Superior temporal gyrus (tissue), 1 donor: Measurements from ENCODE around the gene ARNT2.

ENCODE experiments used
- DNase-seq: peaks from one replicate; pipeline ENCODE4 v3.0.0-alpha.2; 2016; ENCODE audit errors: extremely low spot score

The ARNT2 gene

DNA sequence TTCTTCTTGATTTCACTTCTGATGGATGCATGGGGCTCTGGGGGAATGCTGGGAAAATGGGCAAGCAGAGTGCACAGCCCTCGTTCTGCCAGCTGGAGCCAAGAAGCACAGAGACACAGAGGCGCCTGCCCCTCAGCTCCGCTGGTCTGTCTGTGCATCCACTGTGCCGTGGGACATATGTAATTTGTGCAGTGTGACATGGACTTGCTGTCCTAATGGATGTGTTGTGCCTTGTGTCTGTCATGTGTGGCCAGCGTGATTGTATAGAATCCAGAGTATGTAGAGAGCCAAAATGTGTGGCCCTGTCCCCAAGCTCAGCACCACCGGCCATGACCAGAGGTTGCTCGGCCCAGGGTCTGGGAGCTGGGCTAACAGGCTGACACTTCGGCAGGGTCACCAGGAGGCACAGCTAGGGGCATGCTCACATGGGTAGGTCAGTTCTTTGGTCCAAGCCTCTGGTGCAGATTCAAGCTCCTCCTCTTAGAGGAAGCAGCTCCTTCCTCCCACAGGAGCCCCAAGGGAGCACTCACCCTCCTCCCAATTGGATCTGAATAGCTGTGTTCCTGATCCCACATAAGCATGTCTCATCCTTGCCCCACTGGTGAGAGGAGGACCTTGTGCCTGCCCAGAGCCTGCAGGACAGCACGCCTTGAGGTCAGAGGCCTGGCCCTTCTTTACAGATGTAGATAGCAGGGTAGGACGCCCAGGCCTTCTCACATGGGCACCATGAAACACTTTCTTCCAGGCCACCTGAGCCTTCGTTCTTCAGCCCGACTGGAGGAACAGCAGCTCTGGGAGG, 190.1 kb downstream of the ARNT2 start:
- DNase-seq, result no peak

DNA sequence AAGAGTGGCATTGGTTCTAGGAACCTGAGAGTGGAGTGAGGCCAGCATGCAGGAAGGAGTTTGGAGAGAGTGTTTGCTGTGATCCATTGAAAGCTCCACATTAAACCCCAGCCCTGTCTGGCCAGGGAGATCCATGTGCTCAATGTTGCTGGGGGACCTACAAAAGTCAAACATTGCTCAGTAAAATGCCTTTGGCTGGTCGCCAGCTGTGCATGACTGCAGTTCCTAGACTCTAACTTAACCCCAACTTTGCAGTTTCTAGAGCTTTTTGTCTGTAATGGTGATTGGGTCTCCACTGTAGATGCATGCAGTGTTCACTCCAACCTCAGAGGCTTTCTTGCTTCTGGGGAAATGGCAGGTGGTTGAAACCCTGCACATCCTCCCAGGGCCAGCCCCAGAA, 191.2 kb downstream of the ARNT2 start:
- DNase-seq, result no peak

DNA sequence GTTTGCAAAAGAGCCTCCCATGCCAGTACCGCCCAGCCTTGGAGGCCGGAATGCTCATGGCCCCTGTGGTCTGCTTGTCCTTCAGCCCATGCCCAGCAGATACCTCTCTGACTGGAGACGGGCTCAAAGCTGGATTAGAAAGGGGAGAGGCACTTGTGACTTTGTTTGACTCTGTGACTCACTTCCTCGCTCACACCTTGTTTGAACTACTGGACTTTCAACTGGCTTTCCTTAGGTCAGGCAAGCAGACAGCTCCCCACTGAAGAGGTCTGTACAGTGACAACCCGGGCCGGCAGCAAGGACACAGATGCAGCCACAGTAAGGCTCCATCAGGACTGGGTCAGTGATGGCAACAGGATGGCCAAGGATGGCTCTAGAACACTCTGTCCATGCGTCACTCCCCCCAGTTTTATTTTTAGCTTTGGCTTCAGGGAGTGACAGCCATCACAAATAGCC, 192.4 kb downstream of the ARNT2 start:
- no peak for DNase-seq

DNA sequence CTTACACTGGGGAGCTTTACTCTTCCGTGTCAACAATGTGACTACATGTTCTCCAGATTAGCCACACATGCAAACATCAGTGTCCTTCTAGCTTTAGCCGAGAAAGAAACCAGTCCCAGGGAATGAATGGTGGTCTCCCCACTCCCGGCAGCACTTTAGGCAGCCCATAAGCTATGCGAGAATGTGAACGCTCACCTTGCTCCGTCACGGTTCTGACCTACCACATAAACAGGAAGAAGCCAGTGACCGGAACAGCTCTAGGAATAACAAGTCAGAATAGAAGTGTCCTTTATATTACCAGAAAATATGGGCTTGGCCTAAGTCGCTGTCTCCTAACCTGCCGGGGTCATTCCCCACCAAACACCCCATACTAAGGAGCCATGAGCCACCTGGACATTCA, 192.9 kb downstream of the ARNT2 start:
- DNase-seq, result no peak

DNA sequence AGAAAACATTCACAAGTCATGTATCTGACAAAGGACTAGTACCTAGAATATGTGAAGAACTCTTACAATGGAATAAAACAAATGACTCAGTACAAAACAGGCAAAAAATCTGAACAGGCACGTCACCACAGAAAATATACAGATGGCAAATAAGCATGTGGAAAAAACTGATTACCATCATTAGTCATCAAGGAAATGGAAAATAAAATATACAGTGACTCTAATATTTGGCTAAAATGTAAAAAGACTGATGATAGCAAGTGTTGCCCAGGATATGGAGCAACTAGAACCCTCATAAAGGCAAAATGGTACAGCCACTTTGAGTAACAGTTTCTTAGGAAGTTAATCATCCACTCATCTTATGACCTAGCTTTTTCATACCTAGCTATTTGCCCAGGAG, 195.2 kb downstream of the ARNT2 start:
- no peak for DNase-seq

DNA sequence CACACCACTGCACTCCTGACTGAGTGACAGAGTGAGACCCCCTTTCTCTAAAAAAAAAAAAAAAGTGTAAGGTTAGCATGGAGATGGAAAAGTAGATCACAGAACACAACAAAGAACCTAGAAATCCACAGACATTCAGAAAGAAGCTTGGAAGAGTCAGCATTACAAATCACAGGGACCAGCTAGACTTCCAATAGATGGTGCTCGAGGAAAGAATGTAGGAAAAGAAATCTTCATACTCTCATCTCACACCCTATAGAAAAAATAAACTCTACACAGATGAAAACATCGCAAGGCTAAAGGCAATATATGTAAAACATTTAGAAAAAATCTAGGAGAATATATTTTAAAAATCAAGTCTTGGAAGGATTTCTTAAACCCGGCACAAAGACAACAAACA, 196.4 kb downstream of the ARNT2 start:
- no peak for DNase-seq

DNA sequence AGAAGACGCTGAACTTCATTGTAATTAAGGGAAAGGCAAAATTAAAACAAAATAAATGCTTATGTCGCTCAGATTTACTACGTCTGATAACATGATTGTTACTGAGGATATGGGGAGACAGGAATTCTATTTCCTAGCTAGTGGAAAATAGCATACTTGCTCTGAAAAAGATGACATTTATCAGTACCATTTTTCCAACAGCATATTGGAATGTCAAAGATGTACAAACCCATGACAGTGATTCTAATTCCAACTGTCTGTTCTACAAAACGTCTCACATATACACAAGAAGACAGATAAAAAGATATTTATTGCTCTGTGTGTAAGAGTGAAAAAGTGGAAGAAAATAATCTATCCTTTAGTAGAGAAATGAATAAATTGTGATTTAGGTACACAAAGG, 197.1 kb downstream of the ARNT2 start:
- no peak for DNase-seq

DNA sequence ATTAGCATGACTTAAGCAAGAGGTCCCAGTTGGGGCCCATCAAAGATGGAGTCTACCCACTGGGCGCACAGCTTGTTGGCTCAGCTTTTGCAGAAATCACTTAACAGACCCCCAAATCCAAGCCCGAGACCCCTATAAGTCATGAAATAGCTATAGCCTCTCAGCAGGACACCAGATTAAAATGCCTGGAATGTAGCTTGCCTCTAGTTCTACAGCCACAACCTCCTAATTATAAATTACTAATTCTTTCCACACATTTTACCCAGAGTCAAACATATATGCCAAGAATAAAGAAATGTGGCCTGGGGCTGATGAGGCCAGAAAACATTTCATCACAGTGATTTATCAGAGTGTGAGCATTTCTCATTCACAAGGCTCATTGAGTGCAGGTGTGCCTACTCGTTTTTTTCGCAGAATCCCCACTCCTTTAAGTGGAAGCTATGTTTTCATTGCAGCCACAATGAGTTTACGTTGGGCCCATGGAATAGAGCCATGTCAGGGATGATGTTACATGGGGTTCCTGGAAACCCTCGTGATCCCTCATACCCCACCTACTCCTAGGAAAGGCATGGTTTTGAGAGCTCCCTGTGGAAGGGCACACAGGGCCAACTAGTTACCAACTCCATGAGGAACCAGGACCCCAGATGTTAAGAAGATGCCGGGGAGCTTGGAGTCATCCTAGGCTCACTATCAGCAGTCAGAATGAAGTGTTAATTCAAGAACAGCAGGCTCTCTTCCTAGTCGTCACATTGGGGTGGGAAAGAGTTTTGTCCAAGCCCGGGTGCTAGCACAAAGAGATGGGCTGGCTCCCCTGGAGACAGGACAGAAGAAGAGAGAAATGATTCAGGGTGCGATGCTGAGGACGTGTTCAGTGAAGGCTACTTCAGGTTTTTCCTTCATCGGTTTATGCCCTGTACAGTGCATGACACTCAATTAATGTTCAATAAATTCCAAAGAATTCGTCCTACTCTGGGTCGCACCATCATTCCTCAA, 200.7 kb downstream of the ARNT2 start:
- DNase-seq, result no peak

DNA sequence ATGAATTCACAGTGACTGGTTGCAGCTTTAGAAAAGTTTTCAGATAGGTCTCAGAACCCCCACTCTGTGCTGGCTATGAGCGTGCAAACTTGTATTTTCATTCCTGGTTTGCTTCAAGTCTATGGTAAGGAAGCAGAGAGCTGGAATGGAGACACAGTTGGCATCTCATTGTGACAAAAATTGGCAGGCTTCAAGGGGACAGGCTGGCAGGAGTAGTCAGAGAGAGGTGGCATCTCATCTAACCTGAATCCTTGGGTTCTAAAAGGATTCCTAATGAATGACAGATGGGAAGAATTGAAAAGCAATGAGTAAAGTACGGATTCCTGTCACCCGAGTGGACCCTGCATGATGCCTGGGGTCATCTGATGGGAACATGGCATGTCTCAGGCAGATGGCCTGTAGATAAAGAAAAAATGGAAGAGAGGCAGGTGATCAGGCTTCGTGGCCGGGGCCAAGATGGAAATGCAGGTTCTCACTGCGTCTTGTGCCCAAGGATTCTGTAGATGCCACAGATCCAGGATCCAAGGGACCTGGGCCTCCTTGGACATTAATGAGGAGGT, 201.5 kb downstream of the ARNT2 start:
- no peak for DNase-seq

DNA sequence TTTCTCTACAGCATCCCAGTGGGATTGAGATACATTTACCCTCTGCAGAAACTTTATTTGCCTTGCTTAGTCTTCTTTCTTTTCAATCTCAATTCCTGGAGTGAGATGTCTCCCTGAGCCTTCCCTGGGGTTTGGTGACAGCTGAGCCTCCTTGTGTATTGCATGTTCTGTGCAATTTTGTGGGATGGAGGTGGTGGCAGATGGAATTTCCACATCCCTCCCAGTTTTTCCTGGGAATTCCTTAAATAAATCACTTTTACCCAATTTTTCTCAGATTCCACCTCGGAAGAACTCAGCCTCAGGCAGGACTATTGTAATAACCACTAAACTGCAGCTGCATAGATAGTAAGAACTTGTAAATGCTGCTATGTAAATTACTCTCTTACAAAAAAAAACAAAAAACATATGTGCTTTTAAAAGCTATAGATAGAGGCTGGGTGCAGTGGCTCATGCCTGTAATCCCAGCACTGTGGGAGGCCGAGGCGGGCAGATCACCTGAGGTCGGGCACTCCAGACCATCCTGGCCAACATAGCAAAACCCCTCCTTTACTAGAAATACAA, 202.4 kb downstream of the ARNT2 start:
- DNase-seq, result no peak

DNA sequence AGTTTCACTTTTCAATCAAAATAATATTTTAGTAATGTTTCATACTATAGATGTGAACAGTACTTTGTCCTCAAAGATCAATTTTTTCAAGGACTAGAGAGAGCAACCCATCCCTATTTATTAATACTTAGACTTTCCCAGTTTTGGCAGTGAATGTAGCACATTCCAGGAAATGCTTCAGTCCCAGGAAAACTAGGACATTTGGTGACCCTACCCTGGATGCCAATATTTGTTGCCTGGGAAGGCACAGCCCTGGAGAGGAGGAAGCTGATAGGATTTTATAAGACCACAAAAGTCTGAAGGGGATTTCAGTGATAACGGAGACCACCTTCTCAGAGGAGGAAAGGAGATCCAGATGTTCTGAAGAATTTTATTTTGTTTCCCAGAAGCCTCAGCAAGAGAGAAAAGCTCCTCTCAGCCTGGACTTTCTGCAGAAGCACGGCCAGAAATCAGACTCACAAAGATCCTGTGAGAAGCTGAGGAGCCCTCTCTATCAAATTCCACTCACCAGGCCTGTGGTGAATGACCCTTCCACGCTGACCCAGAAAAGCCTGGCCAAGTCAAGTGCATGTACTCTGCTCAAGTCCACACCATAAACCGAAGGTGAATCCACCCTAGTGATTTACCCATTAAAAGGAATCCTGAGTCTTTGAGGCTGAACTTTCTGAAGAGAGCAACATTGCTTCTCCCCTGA, 203.3 kb downstream of the ARNT2 start:
- DNase-seq, result no peak

DNA sequence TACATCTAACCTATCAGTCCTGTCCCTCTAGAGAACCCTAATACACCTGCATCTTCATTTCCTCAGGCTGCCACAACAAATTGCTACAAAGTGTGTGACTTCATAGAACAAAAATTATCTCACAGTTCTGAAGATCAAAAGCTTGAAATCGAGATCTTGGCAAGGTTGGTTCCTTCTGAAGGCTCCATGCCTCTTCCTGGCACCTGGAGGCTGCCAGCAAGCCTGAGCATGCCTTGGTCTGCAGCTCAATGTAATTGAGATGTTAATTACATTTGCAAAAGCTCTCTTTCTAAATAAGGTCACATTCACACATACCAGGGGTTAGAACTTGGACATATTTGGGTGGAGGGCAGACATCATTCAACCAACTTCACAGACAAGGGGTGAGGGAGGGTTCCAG, 204.5 kb downstream of the ARNT2 start:
- DNase-seq, result no peak

DNA sequence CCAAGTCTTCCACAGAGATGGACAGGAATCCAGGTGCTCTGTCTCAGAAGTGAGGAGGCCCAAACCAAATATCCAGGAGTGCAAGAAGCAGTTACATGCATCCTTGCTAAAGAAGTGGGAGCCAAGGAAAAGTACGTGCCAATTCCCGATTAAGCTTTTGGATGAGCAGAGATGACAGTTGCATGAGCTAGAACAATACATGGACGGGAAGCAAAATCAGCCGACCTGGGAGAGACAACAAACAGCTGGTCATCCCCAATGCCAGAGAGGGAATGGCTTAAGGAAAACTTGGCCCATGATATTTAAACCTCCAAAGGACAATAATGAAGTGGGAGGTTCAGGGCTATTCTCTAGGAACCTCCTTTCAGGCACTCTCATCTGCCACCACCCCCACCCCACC, 204.9 kb downstream of the ARNT2 start:
- DNase-seq, result no peak

DNA sequence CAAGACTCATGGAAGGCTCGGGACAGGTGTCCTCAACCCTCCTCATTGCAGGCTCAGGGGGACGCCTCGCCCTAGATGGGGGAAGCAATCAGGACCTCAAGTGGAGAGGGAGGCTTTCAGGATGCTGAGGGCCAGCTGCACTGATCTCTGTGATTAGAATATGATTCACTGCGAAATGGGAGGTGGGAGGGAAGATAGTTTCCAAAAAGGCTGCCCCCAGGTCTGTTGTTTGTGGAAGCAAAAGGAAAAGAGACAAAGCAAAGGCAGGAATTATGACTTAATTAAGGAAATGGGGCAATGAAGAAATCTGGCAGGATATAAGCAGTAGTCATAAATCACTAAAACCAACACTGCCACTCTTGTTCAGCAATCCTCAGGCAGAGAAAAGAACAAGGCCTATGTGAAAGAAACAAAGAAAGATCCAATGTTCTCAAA, 205.3 kb downstream of the ARNT2 start:
- DNase-seq, result no peak

DNA sequence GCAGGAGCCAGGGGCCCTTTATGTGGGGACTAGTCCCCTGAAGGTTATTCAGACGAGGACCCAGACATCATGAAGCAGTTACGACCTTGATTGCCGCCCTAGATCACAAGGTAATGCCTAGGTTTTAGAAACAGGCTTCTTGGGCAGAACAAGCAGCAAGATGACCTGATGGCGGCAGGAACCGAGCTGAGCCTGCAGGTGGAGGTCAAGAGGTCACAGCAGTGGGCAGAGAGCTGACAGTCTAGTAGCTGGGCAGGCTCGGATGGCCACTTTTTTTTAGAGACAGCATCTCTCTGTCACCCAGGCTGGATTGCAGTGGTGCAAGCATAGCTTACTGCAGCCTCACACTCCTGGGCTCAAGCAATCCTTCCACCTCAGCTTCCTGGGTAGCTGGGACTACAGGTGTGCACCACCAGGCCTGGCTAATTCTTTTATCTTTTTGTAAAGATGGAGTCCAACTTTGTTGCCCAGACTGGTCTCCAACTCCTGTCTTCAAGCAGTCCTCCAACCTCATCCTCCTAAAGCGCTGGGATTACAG, 207.4 kb downstream of the ARNT2 start:
- DNase-seq, result no peak

DNA sequence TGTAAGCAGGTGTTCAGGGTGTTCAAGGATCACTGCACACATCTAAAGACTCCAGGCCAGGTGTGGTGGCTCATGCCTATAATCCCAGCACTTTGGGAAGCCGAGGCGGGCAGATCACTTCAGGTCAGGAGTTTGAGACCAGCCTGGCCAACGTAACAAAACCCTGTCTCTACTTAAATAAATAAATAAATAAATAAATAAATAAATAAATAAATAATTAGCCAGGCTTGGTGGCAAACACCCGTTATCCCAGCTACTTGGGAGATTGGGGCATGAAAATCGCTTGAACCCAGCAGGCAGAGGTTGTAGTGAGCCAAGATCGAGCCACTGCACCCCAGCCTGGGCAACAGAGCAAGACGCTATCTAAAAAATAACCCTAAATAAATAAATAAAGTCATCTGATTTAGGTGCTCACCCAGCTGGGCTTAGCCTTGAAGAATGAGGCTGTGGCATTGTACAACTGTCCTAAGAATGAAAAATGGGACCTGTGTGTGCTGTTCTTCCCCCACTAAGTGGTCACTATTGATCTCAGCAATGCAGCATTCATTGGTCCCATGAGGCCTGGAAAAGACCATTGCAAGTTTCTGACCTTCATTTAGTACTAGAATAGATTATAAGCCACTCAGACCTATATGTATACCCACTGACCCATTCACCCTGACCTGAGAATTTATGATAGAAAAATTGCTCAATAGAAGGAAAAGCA, 208.1 kb downstream of the ARNT2 start:
- DNase-seq, result no peak

DNA sequence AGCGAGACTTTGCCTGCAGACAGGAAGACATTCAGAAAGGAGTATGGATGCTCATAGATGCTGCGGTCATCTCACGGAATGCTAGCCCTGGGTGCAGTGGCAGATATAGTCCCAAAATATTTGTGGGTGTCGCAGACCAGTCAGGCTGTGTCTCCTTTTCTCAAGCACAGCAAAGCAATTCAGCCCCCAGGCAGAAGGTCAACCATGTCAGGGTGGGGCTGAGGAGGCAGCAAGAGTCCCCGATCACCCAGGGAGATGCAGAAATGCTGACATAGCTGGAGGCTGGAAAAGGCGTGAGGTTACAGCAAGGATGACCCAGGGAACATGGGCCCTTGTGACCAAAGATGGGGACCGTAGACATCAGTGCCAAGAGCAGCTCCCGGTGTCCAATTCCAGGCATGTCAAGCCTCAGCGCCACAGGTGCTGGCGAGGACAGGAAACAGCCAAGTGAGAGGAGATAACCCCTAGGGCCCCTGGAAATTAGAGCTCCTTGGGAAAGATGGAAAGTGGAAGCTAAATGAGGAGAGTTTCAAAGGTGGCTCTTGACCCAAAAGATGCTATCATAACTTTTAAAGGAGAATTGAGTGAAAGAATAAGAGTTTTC, 209.7 kb downstream of the ARNT2 start:
- no peak for DNase-seq

DNA sequence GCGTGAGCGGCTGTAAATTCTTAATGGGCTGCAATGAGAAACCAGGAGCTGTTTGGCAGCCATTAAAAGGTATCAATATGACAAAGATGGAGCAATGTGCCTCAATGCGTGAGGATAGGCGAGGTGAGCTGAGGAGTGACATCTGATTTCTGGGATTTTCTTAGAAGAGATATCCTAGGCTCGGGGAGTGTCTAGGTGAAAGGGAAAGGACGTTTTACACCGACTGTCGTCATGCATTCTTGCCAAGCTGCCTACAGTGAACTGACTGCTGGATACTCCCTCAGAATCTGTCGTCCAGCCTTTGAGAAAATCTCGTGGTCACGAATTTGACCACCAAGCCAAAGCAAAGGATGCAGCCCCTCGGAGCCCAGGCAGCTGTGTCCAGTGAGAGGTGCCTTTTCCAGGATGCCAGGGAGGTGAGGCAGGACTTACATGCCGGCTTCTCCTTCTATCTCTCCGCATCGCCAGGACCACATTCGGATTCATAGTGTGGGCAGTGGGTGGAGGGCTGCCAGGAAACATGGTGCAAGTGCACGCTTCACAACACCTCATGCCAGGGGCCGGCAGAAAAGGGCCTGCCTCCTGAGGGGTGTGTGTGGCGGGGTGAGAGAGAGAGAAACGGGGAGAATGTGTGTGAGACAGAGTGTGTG, 210.7 kb downstream of the ARNT2 start:
- DNase-seq, result no peak

DNA sequence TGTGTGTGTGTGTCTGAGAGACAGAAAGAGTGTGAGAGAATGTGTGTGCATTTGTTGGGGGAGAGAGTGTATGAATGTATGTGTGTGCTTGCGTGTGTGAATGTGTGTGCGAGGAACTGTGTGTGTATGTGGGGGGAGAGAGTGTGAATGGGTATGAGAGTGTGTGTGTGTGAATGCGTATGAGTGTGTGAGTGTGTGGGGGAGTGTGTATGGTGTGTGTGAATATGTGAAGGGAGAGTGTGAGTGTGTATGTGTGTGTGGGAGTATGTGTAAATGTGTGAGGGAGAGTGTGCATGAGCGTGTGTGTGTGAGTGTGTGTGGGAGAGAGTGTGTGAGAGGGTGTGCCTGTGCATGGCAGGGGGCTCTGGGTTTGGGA, 211.2 kb downstream of the ARNT2 start:
- DNase-seq, result no peak
